NCI-H2171 treated with DMSO at 0.1 percent for 48 hours (cell line): ENCODE results near the gene DRD1.
"Not testable (repeated sequence)": the region's sequence is repeated elsewhere in the genome, so short reads cannot be mapped to it uniquely, and the experiment has no call there.

Source experiments
- DNase-seq: peaks from one replicate; lab custom pipeline; 2025; lab: John Stamatoyannopoulos, UW

Gene DRD1

DNA sequence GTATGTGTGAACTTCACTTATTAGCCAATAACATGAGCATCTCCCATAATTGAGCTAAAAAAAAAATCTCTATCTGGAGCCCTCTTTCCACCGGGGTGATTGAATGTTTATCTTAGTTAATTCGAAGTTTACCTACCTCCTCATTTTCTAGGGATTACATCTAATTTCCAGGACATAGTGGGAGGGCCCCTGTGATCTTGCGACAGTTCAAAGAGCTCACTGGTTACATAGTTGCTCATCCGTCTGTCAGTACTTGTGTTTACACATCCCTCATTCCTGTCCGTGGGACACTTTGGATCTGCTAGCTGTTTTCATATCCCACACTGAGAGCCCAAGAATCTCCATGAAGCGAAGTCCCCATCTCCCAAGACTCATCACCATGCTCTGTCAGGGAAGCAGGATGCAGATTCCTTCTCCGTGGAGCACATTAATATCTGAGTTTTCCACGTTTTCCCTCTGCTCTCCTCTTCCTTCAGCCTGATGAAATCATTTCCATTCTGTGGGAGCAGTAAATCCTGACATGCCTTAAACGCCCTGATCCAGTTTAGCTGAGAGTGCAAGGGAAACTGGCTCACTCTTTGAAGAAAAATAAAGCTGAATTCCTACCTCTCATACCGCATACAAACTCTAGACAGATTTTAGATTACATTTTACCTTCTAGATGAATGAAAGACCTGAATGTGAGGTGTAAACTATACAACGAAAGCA lies 24.2 kb upstream of the DRD1 start:
- no peak for DNase-seq

DNA sequence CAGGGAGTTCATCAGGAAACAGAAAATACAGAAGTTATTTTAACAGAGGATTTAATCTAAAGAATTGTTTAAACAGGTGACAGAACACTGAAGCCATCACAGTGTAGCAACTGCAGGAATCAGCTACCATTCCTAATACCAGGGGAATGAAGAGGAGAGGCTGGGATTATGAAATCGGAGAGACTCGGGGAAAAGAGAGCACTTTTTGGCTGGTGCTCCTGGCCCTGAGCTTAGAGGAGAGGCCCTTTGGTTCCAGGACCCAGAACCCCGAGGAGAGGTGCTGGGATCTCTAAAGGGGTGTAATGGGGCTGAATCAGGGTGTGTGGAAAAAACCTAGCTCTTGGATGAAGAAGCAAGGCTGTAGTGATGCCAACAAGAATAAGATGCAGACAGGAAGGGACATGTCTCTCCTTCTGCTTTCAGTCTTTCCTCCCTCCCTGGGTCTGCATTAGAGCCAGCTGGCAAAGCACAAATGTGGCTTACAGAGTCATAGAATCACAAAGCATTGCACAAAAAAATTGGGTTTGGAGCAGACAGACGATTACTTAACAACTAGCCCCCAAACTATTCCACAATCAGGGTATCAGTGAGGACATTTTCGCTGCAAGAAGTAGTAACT lies 22.8 kb upstream of the DRD1 start:
- DNase-seq, result peak; percentile 15

DNA sequence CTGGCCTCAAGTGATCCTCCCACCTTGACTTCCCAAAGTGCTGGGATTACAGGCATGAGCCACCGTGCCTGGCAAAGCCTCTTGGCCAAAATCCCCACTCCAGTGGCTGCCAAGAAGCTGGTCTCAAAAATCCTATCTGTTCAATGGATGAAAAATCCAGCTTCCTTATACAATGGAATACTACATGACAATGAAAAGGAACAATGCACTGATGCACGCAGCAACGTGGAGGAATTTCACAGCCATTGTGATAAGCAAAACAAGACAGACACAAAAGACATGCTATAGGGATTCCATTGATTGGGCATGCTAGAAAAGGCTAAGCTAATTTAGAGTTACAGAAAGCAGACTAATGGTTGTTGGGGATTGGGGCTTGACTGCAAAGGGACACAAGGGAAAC lies 21.3 kb upstream of the DRD1 start:
- no peak for DNase-seq

DNA sequence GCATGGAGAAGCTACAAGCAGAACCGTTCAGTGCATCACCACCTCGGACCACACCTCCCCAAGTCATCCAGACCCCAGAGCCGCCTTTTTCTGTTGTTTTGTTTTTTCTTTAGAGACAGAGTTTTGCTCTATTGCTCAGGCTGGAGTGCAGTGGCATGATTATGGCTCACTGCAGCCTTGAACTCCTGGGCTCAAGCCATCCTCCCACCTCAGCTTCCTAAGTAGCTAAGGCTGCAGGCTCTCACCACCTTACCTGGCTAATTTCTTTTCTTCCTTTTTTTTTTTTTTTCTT lies 20.9 kb upstream of the DRD1 start:
- no peak for DNase-seq

DNA sequence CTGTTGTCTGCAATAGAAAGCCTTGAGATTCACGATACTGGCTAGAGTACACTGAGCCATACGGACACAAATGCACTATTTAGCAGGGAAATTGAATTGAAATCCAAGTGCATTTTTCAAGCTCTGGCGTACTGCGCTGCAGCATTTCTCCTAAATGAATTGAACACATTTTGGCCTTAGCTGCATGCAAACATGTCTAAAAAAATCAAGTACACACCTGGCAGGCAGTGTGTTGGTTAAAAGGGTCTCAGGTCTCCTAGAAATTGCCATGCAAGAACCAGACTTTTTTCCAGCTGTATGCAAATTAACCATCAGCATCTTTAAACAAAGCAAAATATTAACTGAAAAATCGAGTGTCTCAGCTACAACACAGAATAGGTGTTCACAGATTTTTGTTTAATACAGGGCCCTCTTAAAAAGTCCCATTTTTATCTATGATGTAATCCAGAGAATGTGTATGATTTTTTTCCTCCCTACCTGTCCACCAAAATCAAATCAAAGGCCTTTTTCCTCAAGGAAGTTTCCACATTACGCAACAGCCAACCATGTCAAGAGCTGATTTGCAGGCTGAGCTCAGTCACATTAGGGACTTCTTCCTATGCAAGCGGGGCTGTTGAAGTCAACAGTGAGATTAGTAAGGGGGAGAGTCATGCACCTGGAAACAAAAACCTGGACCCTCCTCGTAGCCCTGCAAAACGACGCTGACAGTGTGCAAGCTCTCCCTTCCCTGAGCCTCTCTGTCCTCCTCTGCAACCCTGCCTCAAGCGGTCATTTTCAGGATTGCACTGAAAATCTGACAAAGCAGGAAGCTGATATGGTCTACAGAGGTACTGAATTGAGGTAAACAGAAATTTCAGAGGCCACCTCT lies 20.3 kb upstream of the DRD1 start:
- peak; percentile 44 for DNase-seq

DNA sequence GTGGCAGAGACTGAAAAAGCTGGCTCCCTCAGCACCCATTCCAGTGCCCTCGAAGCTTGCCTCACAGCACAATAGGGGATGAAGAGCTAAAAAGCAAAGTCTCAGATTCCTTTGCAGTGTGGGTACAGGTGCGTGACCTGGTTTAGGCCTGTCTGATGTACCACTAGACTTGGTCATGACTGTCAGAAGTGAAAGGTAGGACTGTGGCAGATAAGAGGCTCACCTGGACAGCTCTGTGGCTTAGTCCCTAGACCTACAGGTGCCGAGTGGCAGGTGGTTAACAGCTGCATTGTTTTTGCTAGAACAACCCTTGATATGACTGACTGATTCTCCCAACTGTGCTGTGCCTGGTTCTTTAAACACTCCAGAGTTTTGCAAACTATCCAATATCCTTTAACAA lies 19.7 kb upstream of the DRD1 start:
- DNase-seq, result peak; percentile 74

DNA sequence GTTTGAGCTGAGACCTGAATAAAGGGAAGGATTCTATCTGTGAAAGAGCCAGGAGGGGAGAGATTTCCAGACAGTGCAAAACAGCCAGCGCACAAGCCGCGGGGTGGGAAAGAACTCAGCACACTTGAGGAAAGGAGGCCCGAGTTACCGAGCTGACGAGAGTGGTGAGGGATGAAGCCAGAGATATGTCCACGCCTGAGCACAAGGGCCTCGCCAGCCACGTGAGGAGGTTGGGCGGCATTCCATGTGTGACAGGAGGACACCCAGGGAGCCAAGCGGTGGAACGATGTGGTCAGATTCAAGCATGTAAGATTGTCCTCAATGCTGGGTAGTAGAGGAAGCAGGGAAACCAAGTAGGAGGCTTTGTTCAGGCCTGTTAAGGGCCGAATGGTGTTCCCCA lies 17.4 kb upstream of the DRD1 start:
- no peak for DNase-seq

DNA sequence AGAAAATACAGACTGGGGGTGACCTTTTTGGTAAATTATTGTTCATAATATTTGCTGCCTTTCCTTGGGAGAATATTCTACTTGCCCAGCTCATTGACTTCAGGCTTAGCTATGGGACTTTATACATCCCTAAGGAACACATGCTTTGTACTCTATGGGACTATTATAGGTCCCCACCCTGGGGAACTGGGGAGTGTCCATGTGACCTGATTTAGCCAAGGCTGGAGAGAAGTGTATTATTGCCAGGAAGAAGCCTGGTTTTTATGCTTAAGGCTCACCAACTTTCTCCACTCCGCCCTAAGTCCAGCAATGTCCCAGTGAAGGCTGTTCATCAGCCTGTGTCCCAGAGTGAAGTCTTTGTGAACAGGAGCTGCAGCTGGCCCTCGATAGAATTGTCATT lies 16.6 kb upstream of the DRD1 start:
- no peak for DNase-seq

DNA sequence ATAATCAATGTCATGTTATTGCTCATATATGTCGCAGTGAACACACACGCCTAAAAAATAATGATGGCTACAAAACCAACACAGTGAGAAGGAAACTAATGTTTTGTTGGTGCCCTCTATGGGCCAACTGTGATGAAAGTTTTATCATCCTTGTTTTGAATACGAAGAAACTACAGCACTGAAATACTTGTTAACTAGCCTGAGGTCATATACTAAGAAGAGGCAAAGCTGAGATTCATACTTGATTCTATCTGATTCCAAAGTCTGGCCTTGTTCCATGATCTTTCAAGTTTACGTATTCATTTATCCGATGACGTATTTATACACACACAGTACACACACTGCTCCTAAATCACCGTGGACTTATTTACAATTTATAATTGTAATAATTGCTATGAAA lies 16.1 kb upstream of the DRD1 start:
- DNase-seq, result peak; percentile 3

DNA sequence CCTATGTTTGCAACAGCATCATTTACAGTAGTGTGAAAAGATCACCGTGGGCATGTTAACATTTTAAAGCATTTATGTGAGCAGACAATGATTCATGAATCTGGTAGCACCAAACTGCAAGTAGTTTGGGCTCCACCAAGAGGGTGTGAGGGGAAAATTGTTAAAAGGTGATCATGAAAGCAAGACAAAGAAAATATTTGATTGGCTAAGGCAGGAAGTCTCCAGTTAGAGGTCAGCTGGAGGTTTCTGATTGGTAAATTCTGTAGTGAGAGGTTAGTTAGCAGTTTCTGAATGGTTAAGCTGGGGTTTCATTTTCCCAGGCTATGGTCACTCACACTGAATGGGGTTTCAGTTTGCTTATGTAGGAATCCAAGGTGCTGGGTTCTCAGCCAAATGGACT lies 13.5 kb upstream of the DRD1 start:
- DNase-seq, result no peak

DNA sequence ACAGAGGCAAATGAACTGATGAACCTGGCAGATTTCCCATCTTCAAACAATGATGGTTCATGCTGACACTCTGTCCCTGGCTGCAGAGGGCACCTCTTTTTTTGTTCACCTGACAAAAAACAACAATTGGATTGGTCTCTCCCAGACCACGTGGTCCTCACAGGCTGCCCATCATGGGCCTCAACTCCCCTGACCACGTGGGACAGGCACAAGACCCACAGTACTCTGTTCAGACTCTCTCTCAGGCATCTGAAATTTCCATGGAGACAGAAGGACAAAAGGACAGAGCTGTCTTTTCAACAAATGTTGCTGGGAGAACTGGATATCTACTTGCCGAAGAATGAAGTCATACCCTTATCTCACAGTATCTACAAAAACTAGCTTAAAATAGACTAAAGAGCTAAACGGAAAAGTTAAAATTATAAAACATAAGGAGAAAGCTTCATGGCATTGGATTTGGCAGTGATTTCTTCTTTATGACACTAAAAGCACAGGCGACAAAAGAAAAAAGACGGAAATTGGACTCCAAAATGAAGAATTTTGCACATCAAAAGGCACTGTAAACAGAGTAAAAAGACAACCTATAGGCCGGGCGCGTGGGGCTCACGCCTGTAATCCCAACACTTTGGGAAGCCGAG lies 12.2 kb upstream of the DRD1 start:
- DNase-seq, result no peak

DNA sequence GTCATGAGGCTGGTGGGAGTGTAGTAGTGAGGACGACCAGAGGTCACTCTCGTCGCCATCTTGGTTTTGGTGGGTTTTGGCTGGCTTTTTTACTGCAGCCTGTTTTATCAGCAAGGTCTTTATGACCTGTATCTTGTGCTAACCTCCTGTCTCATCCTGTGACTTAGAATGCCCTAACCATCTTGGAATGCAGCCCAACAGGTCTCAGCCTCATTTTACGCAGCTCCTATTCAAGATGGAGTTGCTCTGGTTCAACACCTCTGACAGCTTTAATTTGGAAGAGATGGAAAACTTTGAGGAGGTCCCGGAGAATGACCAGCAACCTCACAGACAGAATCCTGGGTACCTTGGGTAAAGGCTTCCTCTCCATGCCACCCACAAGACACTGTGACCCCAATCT lies 10.4 kb upstream of the DRD1 start:
- DNase-seq, result not testable (repeated sequence)

DNA sequence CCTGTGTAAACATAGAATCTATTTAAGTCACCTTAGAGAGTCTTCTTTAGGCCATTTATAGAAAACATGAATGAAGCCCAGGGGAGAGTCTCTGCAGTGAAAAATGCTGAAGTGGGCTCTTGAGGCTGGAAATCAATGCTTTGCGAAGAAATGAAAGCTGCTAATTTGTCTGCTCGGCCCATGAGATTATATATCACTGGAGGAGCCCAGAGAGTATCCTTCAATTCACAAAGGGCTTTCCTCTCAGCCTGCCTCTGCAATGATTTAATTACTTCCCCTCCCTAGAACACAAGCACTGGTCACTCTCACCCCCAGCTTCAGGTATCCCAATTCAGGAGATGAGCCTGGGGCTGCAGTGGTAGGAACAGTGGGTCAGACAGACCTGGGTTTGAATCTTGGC lies 8.2 kb upstream of the DRD1 start:
- DNase-seq, result no peak

DNA sequence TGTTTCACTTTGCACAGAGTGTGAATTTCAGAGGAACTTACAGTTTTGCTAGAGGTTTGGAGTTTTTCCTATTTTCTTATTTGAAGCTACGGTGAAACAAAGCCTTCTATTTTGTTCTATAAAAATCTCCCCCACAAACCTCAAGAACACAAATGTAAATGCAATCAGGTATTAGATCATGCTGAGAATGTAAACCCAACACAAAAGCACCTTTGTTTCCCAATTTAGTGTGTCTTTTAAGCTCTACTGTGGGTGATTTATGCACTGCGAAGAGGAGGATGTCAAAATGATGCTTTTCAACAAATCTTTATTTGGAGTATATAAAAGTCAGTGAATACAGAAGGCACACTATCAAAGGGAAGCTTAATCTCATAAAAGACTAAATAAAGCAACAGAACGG lies 4.3 kb upstream of the DRD1 start:
- DNase-seq, result no peak

DNA sequence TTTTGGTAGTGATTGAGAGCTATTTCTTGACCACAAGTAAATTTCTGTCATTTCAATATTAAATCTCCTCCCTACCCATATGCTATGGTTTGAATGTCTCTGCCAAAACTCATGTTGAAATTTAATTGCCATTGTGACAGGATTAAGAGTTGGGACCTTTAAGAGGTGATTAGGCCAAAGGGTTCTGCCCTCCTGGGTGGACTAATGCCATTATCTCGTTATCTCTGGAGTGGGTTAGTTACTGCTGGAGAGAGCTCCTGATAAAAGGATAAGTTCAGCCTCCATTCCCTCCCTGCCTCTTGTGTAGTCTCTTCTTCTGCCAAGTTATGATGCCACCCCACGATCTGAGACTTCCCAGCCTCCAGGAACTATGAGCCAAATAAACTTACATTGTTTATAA lies 3.6 kb upstream of the DRD1 start:
- no peak for DNase-seq

DNA sequence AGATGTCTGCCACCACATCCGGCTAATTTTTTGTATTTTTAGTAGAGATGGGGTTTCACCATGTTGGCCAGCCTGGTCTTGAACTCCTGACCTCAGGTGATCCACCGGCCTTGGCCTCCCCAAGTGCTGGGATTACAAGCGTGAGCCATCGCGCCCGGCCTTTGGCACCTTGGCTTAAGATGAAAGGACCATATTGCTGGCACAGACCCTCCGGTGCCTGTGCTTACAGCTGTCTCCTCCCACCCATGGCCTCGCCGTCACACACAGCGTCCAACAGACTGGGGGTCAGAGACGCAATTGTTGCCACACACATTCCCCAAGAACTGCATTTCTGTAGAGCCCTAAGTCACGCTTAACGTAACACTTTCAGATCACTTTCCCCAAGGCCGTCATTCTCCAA lies 2.4 kb upstream of the DRD1 start:
- not testable (repeated sequence) for DNase-seq

DNA sequence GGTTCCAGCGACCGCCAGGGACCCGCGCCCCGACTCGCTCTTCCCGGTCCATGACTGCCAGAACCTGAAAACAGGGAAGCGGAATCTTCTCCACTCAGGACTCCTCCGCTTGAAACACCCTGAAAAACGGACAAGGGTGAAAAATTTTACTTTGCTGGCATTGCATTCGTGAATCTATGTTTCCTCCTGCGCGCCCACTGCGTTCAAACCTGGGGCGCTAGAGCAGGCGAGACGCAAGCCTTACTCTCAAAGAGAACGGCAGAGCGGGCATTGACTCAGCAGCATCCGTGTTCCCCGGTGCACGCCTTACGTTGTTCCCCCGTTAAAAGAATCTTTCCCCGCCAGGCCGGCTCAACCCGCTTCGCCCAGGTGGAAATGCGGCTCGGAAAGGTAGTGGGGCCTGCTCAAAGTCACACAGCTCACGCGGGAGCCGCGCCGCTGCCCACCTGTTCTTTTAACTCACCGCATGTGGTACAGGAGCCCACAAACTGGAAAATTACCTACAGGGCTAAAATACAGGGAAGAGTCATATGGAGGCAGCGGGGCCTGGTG lies 999 bp upstream of the DRD1 start:
- DNase-seq, result no peak

DNA sequence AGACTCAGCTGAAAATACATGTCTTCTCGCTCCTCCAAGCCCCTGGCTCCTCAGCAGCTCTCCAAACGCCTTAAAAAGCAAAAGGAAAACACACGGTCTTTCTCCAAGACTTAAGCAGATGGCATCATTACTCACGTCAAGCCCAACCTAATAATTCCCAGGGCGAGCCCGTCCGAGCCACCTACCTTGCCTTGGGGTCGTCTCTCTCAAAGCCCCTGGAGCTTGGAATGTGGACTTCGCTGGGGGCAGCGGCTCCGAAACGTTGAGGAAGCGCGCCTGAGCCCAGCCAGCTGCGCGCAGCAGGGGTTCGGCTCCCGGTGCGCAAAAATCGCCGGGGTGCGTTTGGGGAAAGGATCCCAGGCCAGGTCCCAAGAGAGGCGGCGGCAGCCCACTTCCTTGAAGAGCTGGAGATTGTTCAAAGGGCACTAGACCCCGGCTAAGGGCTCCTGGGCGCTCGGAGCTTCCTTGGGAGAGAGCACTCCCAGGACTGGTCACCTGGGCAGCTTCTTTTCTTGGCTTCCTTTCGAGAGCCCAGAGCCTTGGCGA lies 395 bp downstream of the DRD1 start:
- no peak for DNase-seq

DNA sequence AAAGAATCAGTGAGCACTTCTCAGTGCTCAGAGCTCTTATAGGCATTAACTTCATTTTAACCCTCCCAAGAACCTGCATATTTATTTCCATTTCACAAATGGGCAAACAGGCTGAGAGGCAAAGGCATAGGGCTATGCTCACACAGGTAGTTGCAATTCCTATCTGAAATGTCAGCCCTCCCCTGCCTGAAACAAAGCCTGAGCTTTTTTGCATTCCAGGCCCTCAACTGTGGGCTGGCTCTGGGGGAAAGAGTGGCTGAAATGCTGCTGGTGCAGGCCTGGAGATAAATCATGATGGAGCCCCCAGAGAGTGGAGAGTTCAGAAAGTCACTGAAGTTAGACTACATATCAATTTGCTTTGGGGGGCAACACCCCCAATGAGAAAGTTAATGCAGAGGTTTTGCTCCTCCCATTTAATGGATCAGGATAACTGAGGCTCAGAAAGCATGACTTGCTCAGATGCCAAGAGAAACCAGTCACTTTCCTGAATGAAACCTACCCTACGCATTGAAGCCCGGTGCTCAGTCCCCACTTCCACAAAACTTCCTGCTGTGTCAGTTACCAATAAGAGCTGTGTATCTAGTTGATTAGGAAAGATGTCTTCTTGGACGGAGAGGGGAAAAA lies 5.6 kb downstream of the DRD1 start:
- DNase-seq, result no peak

DNA sequence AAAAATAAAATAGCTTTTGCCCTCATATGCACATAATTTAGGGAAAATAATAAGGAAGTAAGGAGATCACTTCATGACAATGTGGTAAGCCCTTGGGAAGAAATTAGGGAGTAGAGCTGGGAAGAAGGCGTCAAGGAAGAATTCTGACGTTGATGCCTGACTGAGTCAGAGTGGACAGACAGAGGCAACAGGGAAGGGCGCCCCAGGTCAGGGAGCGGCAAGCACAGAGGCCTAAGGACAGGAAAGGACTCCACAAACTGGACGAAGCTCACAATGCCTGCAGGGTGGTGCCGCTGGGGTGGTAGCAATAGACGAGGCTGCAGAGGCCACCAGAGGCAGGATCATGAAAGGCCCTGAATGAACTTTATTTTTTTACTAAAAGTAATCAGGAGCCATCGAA lies 7.6 kb downstream of the DRD1 start:
- DNase-seq, result no peak

DNA sequence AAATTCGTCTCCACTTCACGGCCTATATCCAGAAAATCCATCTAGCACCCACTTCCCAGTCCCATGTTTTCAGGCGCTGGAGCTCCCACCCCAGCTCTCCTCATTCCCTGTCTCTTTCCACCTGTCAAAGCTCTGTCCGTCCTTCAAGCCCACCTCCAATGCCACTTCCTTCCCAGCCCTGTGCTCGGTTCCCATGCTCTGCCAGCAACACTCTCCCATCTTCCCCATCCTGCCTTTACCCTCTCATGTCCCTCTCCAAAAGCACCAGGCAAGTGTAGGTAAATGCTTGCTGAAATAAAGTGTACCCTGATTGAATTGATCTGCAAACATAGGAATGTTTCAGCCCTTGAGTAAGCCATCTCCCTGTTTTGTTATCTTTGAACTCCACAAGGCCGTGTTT lies 9.2 kb downstream of the DRD1 start:
- DNase-seq, result no peak

DNA sequence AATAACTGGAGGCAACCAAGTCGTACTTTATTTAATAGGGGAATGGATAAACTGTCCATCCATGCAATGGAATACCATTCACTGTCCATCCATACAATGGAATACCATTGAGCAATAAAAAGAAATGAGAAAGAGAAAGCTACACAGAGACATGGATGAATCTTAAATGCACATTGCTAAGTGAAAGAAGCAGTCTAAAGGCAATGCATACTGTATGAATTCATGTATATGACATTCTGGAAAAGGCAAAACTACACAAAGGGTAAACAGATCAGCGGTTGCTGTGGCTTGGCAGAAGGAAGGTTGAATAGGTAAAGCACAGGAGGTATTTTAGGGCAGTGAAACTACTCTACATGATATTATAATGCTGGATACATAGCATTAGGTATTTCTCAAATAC lies 16.2 kb downstream of the DRD1 start:
- DNase-seq, result no peak
